ENCODE measurements around the gene MRPS2.

The MRPS2 gene

DNA sequence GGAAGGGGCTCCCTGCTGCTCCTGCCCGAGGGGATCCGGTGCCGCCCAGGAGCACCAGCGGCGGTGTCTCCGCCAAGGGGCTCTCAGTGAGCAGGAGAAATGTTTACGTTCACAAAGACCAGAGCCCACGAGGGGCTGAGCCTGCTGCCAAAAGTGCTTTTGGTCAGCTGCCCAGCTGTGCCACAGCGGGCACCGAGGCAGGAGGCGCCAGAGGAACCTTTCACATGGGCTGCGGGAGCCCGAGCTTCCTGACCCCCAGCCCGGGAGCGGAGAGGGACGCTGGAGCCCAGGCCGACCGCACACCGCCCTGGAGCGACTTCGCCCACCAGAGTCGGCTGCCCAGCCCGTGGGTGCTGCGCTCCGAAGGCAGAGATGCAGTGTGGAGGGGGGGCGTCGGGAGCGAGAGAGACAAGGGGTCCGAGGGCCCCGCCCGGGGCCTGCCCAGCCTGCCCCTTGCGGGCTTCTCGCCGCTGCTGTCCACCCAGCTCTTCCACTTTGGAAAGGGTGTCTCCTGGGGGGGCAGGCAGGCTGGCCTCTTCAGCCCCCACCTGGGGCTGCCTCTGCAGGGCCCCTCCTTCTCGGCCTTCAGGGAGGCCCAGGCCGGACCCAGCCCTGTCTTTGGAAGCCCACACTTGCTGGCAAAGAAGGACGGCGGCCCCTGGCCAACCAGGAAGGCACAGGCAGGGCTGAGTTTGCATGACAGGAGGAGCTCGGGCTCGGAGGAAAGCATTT lies 13.0 kb upstream of the MRPS2 start:
- H3K27ac Mint-ChIP-seq: no peak overlapping the region
- no peaks in the 10 kb centered on the region for H3K36me3 Mint-ChIP-seq
- H3K4me3 Mint-ChIP-seq: no peak overlapping the region
- H3K27me3 Mint-ChIP-seq: peaks cover 20% of the 10 kb centered on the region
- H3K4me1 Mint-ChIP-seq: no peaks in the 10 kb centered on the region
- CTCF ChIA-PET: no interaction called here
- peak; percentile 12 for DNase-seq
- H3K9me3 Mint-ChIP-seq: no peaks in the 10 kb centered on the region

DNA sequence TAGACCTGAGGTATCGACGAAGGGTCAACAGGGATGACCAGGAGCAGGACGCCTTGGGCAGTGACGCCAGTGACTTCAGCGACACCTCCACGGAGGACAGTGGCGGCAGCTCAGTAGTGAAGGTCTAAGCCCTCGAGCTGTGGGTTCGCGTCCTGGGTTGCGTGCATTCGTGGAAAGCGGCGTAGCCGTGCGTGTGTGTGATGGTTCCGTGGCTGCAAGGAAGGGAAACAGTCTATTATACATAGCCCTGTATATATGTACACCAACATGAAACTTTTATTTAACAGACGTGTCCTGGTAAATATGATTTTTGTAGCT lies 12.5 kb upstream of the MRPS2 start:
- Mint-ChIP-seq H3K4me1 (no peaks in the 10 kb centered on the region), H3K27me3 (peaks cover 15% of the 10 kb centered on the region), H3K4me3 (no peak overlapping the region), H3K36me3 (no peaks in the 10 kb centered on the region), H3K27ac (no peak overlapping the region), H3K9me3 (no peaks in the 10 kb centered on the region)
- CTCF ChIA-PET: no interaction called here
- no peak for DNase-seq

DNA sequence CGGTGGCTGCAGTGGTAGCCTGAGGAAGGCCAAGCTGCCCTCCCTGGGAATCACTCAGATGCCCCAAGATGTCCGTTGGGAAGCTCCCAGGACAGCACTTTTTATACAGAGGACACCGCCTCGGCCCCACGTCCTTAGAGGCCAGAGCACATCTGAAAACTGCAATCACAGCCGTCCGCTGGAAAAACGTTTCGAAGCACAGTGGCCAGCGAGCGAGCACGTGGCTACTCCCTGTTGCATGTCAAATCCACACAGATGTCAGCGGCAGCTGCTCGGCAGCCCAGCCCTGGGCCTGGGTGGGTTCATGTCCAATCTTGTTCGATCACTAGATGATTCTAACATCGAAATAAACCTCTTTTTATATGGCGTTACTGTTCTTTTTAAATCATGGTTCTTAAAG lies 12.0 kb upstream of the MRPS2 start:
- Mint-ChIP-seq H3K27ac (no peak overlapping the region), H3K36me3 (no peaks in the 10 kb centered on the region)

DNA sequence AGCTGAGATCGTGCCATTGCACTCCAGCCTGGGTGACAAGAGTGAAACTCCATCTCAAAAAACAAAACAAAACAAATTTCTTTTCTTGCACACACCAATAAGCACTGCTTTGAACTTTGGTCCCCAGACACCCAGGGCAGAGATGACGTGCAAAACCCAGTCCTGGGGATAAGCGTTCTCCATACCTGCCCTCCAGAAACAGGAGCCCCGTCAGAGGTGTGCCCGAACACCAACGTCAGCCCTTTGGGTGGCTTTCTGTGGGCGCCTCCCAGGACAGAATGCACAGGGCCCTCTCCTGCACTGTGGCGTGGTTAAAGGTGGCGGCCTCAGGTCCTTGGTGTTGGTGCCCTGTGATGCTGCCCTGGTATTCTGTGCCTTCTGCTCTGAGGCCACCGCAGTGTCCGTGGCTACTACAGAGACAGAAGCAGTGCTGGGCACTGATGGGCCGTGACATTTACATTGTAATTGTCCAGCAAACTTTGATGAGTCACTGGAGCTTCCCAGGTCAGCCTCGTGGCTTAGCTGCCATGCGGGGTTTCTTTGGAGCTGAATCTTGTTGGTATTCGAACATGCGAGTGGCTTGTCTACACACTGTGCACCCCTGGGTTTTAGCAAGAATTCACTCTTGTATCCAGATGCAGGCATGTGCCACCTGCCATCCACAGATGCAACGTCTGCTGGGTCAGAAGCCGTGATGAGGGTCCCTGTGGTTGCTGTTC lies 11.1 kb upstream of the MRPS2 start:
- peaks cover 4% of the 10 kb centered on the region for H3K27me3 Mint-ChIP-seq
- DNase-seq: peak; percentile 8
- H3K4me3 Mint-ChIP-seq: no peak overlapping the region
- H3K9me3 Mint-ChIP-seq: no peaks in the 10 kb centered on the region
- no peak overlapping the region for H3K27ac Mint-ChIP-seq
- no peaks in the 10 kb centered on the region for H3K36me3 Mint-ChIP-seq
- CTCF ChIA-PET: interaction anchor here (1.0 kb wide), 1 partner anchor 15 kb away, joined by 3 read pairs; no protein-coding TSS in a partner anchor
- no peaks in the 10 kb centered on the region for H3K4me1 Mint-ChIP-seq

More for the DNA sequence above, 12.0 kb upstream of the MRPS2 start:
- CTCF ChIA-PET: no interaction called here
- Mint-ChIP-seq H3K4me3 (no peak overlapping the region), H3K4me1 (no peaks in the 10 kb centered on the region), H3K9me3 (no peaks in the 10 kb centered on the region), H3K27me3 (peaks cover 9% of the 10 kb centered on the region)
- peak; percentile 12 for DNase-seq

DNA sequence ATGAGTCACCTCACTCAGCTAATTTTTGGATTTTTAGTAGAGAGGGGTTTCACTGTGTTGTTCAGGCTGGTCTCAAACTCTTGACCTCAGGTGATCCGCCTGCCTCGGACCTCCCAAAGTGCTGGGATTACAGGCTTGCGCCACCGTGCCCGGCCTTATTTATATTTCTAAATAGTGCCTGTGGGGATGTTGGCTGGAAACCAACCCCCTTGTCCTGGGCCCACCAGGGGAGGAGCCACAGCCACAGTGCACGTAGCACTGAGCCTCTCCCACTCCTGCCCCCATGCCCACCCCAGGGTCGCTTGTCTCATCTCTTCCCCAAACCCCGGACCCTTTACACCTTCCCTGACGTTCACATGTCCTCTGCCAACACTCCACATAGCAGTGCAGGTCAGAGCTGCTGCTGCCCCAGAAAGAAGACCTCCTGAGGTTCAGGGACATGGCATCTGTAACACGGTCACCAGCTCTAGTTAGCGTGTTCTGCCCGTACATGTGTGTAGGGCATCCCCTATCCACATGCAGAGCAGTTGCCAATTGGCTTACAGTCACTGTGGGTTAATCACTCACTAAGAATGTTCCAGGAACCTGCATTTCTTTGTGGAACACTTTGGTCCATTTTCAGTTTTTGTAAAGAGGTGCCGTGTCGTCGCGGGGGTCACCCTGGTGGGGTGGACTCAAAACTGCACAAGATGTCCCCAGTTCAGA lies 10.2 kb upstream of the MRPS2 start:
- Mint-ChIP-seq H3K9me3 (no peaks in the 10 kb centered on the region), H3K4me3 (no peak overlapping the region), H3K27ac (no peak overlapping the region), H3K36me3 (no peaks in the 10 kb centered on the region), H3K27me3 (peaks cover 8% of the 10 kb centered on the region), H3K4me1 (no peaks in the 10 kb centered on the region)
- DNase-seq: peak; percentile 18
- CTCF ChIA-PET: interaction anchor here (0.5 to 1.0 kb wide), 2 partner anchors 14 kb away, joined by 3 read pairs; no protein-coding TSS in a partner anchor

DNA sequence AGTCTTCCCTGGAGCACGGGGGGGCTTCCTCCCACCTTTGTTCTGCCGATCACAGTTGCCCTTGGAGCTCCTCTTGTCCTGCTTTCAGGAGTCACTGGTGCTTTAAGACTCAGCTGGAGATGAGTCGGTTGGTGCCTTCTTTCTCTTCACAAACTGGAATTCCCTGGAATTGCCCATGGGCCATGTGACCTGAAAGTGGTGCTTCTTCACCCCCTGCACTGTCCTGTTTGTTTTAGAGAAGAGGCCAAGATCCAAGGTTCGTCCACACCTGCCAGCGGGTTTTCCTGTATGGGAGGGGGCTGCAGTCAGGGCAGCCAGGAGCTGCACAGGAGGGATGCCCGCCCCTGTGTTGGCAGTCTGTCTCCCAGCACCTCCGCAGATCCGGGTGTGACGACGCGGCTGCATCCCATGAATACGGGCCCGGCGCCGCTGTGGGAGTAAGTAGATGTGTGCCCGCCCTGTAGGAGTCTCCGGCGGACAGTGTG lies 9.5 kb upstream of the MRPS2 start:
- no peaks in the 10 kb centered on the region for H3K36me3 Mint-ChIP-seq
- CTCF ChIA-PET: interaction anchor here (0.5 kb wide), 1 partner anchor 14 kb away, joined by 3 read pairs; no protein-coding TSS in a partner anchor

DNA sequence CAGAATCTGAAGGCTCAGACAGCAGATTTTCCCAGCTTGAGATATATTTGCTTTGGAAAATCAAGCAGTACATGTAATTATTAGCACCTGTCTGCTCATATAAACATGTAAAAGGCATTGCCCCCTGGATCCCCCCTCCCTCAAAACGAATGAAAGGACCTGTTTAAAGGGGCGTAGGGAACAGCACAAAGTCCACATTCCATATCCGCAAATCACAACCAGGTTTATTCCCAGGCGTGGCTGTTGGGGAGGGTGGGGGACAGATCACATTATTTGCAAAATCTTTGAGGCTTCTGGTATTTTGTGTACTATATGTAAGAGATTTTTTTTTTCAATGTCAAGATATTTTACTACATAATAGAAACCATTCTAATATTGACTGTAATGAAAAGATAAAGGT lies 8.7 kb upstream of the MRPS2 start:
- no peak overlapping the region for H3K4me3 Mint-ChIP-seq
- no peaks in the 10 kb centered on the region for H3K4me1 Mint-ChIP-seq
- no peak for DNase-seq
- peaks cover 8% of the 10 kb centered on the region for H3K27me3 Mint-ChIP-seq
- H3K9me3 Mint-ChIP-seq: no peaks in the 10 kb centered on the region
- H3K27ac Mint-ChIP-seq: no peak overlapping the region
- CTCF ChIA-PET: no interaction called here
- no peaks in the 10 kb centered on the region for H3K36me3 Mint-ChIP-seq

More for the DNA sequence above, 9.5 kb upstream of the MRPS2 start:
- no peak overlapping the region for H3K27ac Mint-ChIP-seq
- H3K27me3 Mint-ChIP-seq: peaks cover 8% of the 10 kb centered on the region
- DNase-seq: peak; percentile 13
- no peaks in the 10 kb centered on the region for H3K9me3 Mint-ChIP-seq
- H3K4me1 Mint-ChIP-seq: no peaks in the 10 kb centered on the region
- no peak overlapping the region for H3K4me3 Mint-ChIP-seq

DNA sequence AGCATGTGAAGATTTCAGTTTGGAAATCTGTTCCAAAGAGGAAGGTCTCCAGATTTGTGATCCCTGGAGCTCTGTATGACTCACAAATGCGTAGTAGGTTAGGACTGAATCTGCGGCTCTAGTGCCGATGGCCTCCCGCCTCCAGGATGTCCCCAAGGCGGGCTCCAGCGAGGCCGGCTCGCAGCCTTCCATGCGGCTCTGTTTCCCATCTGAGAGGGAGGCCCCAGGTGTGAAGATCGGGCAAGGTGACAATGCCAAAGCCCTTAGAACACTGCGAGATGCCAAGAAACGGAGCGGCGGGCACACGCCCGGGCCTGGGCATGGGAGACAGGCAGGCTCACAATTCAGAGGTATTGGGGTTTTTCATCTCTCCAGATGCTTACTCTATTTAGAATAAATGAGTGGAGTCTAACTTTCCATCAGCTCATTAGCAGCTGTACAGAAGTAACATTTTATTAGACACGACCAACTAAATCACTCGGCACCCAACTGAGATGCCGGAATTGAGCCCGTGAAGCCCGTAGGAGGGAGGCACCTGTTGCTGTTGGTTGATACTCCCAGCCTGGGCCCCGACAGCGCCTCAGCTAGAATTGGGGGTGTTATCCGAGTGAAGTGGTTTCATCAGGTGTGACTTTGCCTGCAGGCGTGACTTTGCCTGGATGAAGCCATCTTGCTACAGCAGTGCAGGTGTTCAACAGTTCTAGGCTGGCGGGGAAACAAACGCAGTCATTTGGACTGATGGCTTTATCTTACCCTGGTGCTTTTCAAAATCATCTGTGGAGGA lies 7.4 kb upstream of the MRPS2 start:
- H3K4me1 Mint-ChIP-seq: no peaks in the 10 kb centered on the region
- no peaks in the 10 kb centered on the region for H3K36me3 Mint-ChIP-seq
- H3K27me3 Mint-ChIP-seq: peaks cover 10% of the 10 kb centered on the region
- H3K4me3 Mint-ChIP-seq: no peak overlapping the region
- CTCF ChIA-PET: interaction anchor here (2.3 kb wide), 1 partner anchor 12 kb away, joined by 11 read pairs; no protein-coding TSS in a partner anchor
- no peaks in the 10 kb centered on the region for H3K9me3 Mint-ChIP-seq
- no peak overlapping the region for H3K27ac Mint-ChIP-seq
- DNase-seq: peak; percentile 8

DNA sequence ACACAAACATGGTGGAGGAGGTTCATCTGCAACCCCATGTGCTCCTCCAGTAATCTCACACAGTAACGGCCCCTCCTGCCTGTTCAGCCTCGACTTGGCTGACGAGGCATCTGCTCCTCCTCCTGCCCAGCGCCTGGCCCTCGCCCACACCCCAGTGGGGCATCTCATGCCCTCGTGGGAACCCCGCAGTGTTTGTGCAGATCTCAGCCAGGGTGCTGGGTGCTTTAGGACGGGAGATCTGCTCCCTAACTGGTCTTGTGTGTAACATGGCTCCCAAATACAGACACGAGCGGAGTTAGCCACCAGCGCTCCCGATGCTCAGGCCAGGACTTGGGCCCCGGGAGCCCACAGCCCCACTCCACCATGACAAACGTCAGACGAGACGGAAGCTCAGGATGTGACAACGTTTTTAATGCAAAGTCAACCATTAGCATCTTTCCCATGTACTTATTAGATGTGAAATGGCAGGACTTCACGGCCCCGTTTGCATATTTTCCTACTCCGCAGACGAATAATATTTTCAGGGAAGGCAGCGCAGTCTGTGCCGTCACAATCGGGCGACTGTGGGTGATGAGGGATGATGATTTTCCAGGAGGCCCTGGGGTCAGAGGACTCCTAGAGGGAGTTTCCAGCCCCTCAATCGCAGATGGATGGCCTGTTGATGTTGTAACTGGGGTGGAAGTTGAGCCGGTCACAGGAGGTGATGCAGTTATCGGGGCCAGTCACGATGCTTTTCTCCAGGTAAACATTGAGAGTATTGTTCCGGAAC lies 5.5 kb upstream of the MRPS2 start:
- CTCF ChIA-PET: interaction anchor here (2.3 kb wide), 1 partner anchor 10 kb away, joined by 11 read pairs; no protein-coding TSS in a partner anchor
- H3K4me3 Mint-ChIP-seq: no peak overlapping the region
- H3K36me3 Mint-ChIP-seq: no peaks in the 10 kb centered on the region
- no peaks in the 10 kb centered on the region for H3K9me3 Mint-ChIP-seq
- no peak overlapping the region for H3K27ac Mint-ChIP-seq
- peaks cover 4% of the 10 kb centered on the region for H3K4me1 Mint-ChIP-seq
- H3K27me3 Mint-ChIP-seq: peaks cover 27% of the 10 kb centered on the region
- DNase-seq: peak; percentile 8

DNA sequence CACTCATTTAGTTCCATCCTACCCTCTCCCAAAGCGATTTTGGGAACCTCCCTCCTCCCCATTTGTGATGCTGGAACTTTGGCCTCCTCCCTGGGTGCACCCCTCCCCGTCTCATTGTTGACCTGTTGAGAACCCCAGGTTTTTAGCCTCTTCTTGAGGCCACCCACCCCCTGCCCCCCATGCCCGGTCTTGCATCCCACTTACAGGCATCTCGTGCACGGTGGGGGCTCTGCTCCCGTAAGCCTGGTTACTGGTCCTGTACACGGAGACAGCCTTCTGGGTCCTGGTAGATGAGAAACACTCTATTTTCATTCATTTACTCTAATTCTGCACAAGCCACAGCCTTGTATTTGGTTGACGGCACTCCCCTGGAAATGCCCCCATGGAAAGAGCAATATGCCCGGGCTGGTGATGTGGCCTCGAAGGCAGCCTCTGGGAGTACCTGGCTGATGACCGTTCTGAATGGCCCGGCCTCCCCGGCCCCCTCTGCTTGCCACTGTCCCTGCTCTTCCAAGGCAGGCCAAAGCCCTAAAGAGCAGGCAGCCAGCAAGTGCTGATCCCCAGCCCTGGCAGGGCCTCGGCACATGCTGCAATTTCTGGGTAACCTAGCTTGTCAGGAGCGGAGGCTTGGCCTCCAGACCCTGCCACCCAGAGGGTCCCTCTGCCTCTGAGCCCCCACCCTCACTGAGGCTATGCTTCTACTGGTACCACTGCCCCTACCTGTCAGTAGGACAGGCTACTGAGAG lies 1.9 kb upstream of the MRPS2 start:
- H3K9me3 Mint-ChIP-seq: no peaks in the 10 kb centered on the region
- no peak overlapping the region for H3K4me3 Mint-ChIP-seq
- peaks cover 7% of the 10 kb centered on the region for H3K36me3 Mint-ChIP-seq
- peaks cover 23% of the 10 kb centered on the region for H3K27me3 Mint-ChIP-seq
- peak; percentile 18 for DNase-seq
- CTCF ChIA-PET: no interaction called here
- H3K27ac Mint-ChIP-seq: no peak overlapping the region
- H3K4me1 Mint-ChIP-seq: peaks cover 18% of the 10 kb centered on the region

DNA sequence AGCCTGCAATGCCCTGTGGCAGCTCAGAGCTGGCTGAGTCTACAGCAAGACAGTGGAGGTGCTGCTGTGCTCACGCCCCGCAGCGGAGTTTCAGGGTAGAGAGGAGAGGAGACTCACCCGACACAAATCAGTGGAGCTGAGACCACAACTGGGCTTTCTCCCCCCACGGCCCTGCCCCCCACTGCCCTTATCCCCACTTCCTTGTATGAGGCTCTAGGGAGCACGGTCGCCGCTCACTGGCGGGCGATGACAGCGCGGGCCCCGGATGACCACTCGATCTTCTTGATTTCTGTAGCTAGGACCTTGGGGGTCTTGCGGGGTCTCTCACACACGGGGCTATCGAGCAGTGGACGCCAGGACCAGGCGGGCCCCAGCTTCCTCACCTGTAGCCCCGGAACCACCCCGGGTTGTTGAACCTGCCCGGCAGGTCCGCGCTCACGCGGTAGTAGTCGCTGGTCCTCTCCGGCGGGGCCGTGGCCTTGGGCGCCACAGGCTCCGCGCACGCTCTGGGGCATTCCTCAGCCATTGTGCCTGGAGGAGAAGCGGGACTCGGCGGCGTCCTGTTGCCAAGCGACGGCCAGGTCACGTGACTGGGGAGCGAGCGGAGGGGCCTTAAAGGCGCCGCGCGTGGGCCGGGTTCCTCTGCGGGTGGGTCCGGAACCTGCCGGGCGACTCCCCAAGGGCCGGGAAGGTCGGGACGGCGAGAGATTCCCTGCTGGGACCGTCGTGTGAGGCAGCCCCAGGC lies 984 bp upstream of the MRPS2 start:
- peak overlapping the region; percentile 19 for H3K27ac Mint-ChIP-seq
- DNase-seq: peak; percentile 94
- peaks cover 18% of the 10 kb centered on the region for H3K4me1 Mint-ChIP-seq
- CTCF ChIA-PET: no interaction called here
- H3K9me3 Mint-ChIP-seq: no peaks in the 10 kb centered on the region
- H3K27me3 Mint-ChIP-seq: peaks cover 23% of the 10 kb centered on the region
- peaks cover 11% of the 10 kb centered on the region for H3K36me3 Mint-ChIP-seq
- H3K4me3 Mint-ChIP-seq: peak overlapping the region; percentile 91

DNA sequence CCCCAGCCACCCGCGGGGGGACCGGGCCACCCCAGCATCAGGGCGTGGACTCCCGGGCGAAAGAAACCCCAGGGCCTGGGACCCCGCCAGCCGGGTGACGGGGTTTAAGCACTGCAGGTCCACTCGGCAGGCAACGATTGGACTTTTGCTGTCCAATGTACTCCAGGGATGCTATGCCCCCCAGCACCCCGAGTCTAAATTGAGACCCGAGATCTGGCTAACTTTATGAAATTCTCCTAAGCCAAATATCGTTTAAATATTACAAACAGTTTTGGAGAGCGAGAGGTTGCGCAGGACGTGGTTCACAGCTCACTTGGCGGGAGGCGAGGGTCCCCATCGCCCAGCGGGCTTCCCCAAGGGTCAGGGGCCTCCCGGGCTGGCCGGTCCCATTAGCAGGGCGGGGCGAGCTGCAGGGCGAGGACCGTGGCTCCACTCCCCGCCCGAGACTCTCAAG lies 384 bp upstream of the MRPS2 start:
- peaks cover 14% of the 10 kb centered on the region for H3K36me3 Mint-ChIP-seq
- no peaks in the 10 kb centered on the region for H3K9me3 Mint-ChIP-seq
- CTCF ChIA-PET: no interaction called here
- peaks cover 18% of the 10 kb centered on the region for H3K4me1 Mint-ChIP-seq
- no peak for DNase-seq
- H3K27me3 Mint-ChIP-seq: peaks cover 20% of the 10 kb centered on the region
- H3K27ac Mint-ChIP-seq: no peak overlapping the region
- peak overlapping the region; percentile 91 for H3K4me3 Mint-ChIP-seq

Measured in activated naive CD4-positive, alpha-beta T cell treated with anti-CD3 and anti-CD28 coated beads, Interleukin-2, amount 10 ng/mL, durations not matched to agents 7 days and 5 days (primary cell).